Neutrophil (primary cell): ENCODE results near the gene TCF21.

ENCODE experiments used
- H3K27ac ChIP-seq: fragments of 200-600 bp; sonication (generic); 2 replicates; pipeline ENCODE4 v1.5.1; 2016; ENCODE audit warnings: mild to moderate bottlenecking, moderate library complexity
- H3K27me3 ChIP-seq: fragments of 200-600 bp; sonication (generic); 2 replicates; pipeline ENCODE4 v1.6.0; 2016; ENCODE audit warnings: mild to moderate bottlenecking
- H3K36me3 ChIP-seq: fragments of 200-600 bp; sonication (generic); 2 replicates; pipeline ENCODE4 v1.5.1; 2017
- H3K4me1 ChIP-seq, 2 experiments: fragments of 200-600 bp in 1 of 2; sonication (generic) in 1 of 2; 1 replicate in 1 of 2; 2 replicates in 1 of 2; pipeline versions ENCODE4 v1.5.1 to v1.6.1; 2013 to 2016; ENCODE audit warnings: low read depth in 1 of 2, low read length in 1 of 2, mild to moderate bottlenecking in 1 of 2, moderate library complexity in 1 of 2; ENCODE audit not compliant: control insufficient read depth in 1 of 2, insufficient read depth in 1 of 2
- H3K4me3 ChIP-seq, 2 experiments: fragments of 200-600 bp in 1 of 2; sonication (generic) in 1 of 2; 1 replicate in 1 of 2; 2 replicates in 1 of 2; pipeline ENCODE4 v1.5.1; 2013 to 2016; ENCODE audit warnings: low read depth in 1 of 2, low read length in 1 of 2, mild to moderate bottlenecking in 1 of 2, moderate library complexity in 1 of 2
- H3K9me3 ChIP-seq: fragments of 200-600 bp; sonication (generic); 2 replicates; pipeline ENCODE4 v1.5.1; 2016
- CTCF ChIP-seq: fragments of 200-600 bp; sonication (generic); IDR thresholded peaks from 2 replicates; pipeline ENCODE4 v1.5.1; 2016; ENCODE audit warnings: antibody characterized with exemption

TCF21 gene

GRCh38 chr6:133937909-133938308 lies 49.0 kb downstream of the TCF21 start:
- no peak for TF ChIP-seq CTCF
- Histone ChIP-seq H3K27ac (no peak overlapping the region), H3K27me3 (peaks cover 26% of the 10 kb centered on the region), H3K4me1 (peaks cover 5% of the 10 kb centered on the region in 2 experiments), H3K36me3 (no peaks in the 10 kb centered on the region), H3K9me3 (no peaks in the 10 kb centered on the region), H3K4me3 (no peak overlapping the region)

- Histone ChIP-seq H3K9me3 (no peaks in the 10 kb centered on the region), H3K4me3 (no peak overlapping the region), H3K36me3 (no peaks in the 10 kb centered on the region), H3K27ac (no peak overlapping the region), H3K27me3 (peaks cover 24% of the 10 kb centered on the region), H3K4me1 (peaks cover 5% of the 10 kb centered on the region in 2 experiments)
- TF ChIP-seq CTCF, result no peak
Measured at GRCh38 chr6:133938533-133938932, 49.6 kb downstream of the TCF21 start.

GRCh38 chr6:133939778-133940667 lies 51.1 kb downstream of the TCF21 start:
- no peak for TF ChIP-seq CTCF
- no peak overlapping the region for H3K4me3 ChIP-seq
- H3K27me3 ChIP-seq, result peaks cover 21% of the 10 kb centered on the region
- H3K4me1 ChIP-seq, result peaks cover 5% of the 10 kb centered on the region in 2 experiments
- H3K9me3 ChIP-seq, result no peaks in the 10 kb centered on the region
- no peaks in the 10 kb centered on the region for H3K36me3 ChIP-seq
- no peak overlapping the region for H3K27ac ChIP-seq
